AG04450 (cell line): ENCODE data around the gene TMEM200C. TPM values are rescaled to one million over a fixed set of nuclear protein-coding genes. Genes with fewer than 3 reads are reported as not detected.
A peak's percentile ranks its signal among the peaks of the same experiment; 100 is the strongest.

Experiments
- CTCF ChIA-PET: fragments of 300-600, 350-600 bp; formaldehyde crosslinking; extraction: SDS; loops from one replicate; lab custom pipeline; 2022; ENCODE audit warnings: antibody characterized with exemption, inconsistent platforms; lab: Charles Lee
- POLR2A ChIA-PET: fragments of 350-600 bp; formaldehyde crosslinking; extraction: SDS; loops from one replicate; lab custom pipeline; 2021; ENCODE audit warnings: antibody characterized with exemption, inconsistent platforms; lab: Yijun Ruan, JAX
- DNase-seq: peaks from one replicate; pipeline ENCODE4 v3.0.0-alpha.2; 2011; ENCODE audit warnings: low read depth, low spot score
- H3K27ac ChIP-seq: one replicate; pipeline ENCODE4 v1.5.1; 2012; ENCODE audit warnings: low read depth, low read length, control low read depth
- H3K27me3 ChIP-seq: one replicate; pipeline ENCODE4 v1.6.0; 2012; ENCODE audit warnings: low read length; ENCODE audit not compliant: control insufficient read depth, insufficient read depth
- H3K4me3 ChIP-seq: 2 replicates; pipeline ENCODE4 v1.5.1; 2011; ENCODE audit warnings: mild to moderate bottlenecking, low read depth, low read length, control low read depth
- H3K9me3 ChIP-seq: 2 replicates; pipeline ENCODE4 v1.5.1; 2012; ENCODE audit warnings: low read length; ENCODE audit not compliant: control insufficient read depth, insufficient read depth
- polyA plus RNA-seq: library from polyadenylated mRNA; depleted of rRNA; stranded (reverse); fragments of >200 nt; gene quantifications from 2 replicates; pipeline ENCODE4 v1.2.3, GENCODE V29; 2011
- TF ChIP-seq, protein P1 (sequence below): IDR thresholded peaks from 2 replicates; pipeline ENCODE4 v1.5.1; 2011; ENCODE audit warnings: low read depth, low read length, control low read depth, inconsistent platforms

Gene TMEM200C
- polyA plus RNA-seq, 1 experiment = 1.6 TPM

DNA sequence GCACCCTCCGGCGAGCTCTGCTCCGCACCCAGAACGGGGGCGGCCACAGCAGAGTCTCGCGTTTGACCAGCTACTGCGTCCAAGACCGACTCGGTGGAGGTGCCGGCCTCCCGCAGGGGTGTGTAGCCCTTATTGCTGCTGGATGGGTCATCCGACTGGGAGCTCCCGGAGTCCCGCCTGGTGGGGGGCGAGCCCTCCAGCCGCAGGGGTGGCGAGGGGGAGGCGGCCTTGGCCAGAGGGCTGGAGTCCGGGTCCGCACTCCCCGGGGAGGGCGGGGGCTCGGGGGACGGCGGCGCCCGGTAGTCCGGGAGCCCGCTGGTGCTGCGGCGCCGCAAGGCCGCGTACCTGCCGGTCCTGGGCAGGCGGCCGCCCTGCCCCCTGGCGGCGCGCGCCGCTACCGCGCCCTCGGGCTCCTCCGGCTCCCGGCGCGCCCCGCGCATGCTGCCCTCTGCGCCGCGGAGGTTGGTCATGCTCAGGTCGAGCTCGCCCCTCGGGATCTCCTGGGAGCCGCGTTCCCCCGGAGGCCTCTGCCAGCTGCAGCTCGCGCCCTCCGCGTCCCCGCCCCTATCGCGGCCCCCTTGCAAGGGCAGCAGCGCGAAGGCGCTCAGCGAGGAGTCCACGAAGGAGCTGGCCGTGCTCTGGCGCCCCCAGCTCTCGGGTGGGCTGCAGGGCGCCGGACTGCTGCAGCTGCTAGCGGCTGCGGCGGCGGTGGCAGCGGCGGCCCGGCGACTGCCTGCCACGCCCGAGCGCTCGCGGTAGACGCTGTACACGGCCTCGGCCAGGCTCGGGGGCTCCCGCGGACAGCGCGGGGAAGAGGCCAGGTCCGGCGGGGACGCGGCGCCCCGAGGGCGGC lies 4.8 kb downstream of the TMEM200C start:
- Histone ChIP-seq H3K27ac (no peak overlapping the region), H3K4me3 (peak overlapping the region; percentile 41; the same call in 1 of the 2 replicates), H3K27me3 (no peaks in the 10 kb centered on the region), H3K9me3 (peaks cover 4% of the 10 kb centered on the region; the same call in 1 of the 2 replicates)
- no peak for DNase-seq
- TF ChIP-seq, protein P1, sequence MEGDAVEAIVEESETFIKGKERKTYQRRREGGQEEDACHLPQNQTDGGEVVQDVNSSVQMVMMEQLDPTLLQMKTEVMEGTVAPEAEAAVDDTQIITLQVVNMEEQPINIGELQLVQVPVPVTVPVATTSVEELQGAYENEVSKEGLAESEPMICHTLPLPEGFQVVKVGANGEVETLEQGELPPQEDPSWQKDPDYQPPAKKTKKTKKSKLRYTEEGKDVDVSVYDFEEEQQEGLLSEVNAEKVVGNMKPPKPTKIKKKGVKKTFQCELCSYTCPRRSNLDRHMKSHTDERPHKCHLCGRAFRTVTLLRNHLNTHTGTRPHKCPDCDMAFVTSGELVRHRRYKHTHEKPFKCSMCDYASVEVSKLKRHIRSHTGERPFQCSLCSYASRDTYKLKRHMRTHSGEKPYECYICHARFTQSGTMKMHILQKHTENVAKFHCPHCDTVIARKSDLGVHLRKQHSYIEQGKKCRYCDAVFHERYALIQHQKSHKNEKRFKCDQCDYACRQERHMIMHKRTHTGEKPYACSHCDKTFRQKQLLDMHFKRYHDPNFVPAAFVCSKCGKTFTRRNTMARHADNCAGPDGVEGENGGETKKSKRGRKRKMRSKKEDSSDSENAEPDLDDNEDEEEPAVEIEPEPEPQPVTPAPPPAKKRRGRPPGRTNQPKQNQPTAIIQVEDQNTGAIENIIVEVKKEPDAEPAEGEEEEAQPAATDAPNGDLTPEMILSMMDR = peak; percentile 30; the same call in 1 of the 2 replicates
- ChIA-PET POLR2A (no interaction called here), CTCF (interaction anchor here (0.6 to 4.9 kb wide), 32 partner anchors 8 to 1026 kb away, joined by 3 to 52 read pairs (median 4); no protein-coding TSS in a partner anchor)

DNA sequence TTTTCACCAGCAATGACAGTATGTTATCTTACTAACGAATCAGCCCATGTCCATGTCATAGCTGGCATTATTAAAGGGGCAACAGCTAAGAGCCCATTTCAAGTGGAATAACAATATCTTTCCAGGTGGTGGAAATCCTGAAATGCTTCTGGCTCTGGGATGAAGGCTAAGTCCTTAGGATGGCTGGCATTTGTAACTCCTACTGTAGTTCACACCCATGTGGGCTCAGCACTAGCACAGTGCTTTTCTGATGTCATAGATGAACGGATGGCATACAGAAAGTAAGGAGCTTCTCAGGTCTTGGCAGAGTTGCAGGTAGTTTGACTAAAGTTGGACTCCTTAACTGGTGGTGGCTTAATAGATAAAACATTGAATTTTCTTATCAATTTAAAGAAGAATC lies 10.0 kb downstream of the TMEM200C start:
- POLR2A ChIA-PET = no interaction called here
- TF ChIP-seq, protein P1 = no peak
- H3K9me3 ChIP-seq = no peaks in the 10 kb centered on the region; the same call in 1 of the 2 replicates
- CTCF ChIA-PET = interaction anchor here (1.2 to 1.5 kb wide), 2 partner anchors 333 to 334 kb away, joined by 3 to 5 read pairs; no protein-coding TSS in a partner anchor
- no peak for DNase-seq
- H3K27me3 ChIP-seq = no peaks in the 10 kb centered on the region
- H3K4me3 ChIP-seq = no peak overlapping the region
- no peak overlapping the region for H3K27ac ChIP-seq

DNA sequence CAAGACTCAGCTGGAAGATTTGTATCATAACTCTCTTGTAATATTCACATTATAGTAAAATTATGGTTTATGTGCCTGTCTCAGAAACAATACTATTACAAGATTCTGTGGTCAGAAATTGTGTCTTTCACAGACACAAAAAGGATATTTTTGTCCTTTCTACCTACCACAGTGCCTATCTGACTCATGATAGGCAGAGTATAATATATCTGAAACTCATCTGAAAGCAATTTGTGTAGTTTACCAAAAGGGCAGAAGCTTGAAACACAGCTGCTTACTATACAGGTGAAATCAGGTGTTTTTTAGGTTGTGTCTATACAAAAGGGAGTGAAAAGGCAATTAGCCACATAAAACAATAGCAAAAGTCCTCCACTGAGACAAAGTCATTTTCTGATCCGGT lies 10.9 kb downstream of the TMEM200C start:
- Histone ChIP-seq H3K27ac (no peak overlapping the region), H3K9me3 (no peaks in the 10 kb centered on the region), H3K27me3 (no peaks in the 10 kb centered on the region), H3K4me3 (no peak overlapping the region)
- DNase-seq = no peak
- POLR2A ChIA-PET = no interaction called here
- TF ChIP-seq, protein P1 = no peak
- CTCF ChIA-PET = interaction anchor here (1.0 kb wide), 2 partner anchors 16 to 334 kb away, joined by 3 to 4 read pairs; no protein-coding TSS in a partner anchor

DNA sequence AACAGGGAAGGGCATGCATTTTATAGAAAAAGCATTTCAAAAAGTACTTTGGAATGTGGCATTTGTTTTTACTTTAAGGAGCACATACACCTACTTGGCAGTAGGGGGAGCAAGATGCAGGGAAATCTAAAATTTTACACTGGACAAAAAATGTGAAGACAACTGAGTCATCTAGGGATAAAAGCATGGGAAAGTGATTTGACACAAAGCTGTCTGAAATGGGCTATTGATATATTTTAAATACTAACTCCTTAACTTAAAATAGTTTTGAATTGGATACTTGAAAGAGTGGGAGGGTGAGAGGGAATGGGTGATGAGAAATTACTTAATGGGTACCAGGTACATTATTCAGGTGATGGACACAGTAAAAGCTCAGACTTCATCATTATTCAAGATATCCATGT lies 15.8 kb downstream of the TMEM200C start:
- peak; percentile 11 for DNase-seq
- Histone ChIP-seq H3K27ac (no peak overlapping the region), H3K9me3 (no peaks in the 10 kb centered on the region), H3K27me3 (no peaks in the 10 kb centered on the region), H3K4me3 (no peak overlapping the region)
- TF ChIP-seq, protein P1 = peak; percentile 84
- POLR2A ChIA-PET = no interaction called here
- CTCF ChIA-PET = interaction anchor here (0.6 to 8.4 kb wide), 25 partner anchors 10 to 1209 kb away, joined by 3 to 156 read pairs (median 3); no protein-coding TSS in a partner anchor

DNA sequence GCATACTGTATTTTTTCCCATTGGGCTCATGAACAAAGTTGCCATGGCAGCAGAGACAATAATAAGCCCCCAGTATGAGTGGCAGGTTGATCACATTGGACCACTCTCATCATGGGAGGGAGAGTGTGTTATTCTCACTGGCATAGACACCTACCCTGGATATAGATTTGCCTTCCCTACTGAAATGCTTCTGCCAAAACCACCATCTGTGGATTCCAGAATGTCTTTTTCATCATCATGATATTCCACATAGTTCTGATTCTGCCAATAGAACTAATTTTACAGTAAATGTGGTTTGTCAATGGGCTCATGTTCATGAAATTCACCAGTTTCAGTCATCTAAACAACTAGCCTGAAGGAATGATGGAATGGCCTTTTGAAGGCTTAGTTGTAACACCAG lies 18.4 kb downstream of the TMEM200C start:
- TF ChIP-seq, protein P1 = no peak
- Histone ChIP-seq H3K27ac (no peak overlapping the region), H3K9me3 (no peaks in the 10 kb centered on the region), H3K4me3 (no peak overlapping the region), H3K27me3 (peaks cover 6% of the 10 kb centered on the region)
- POLR2A ChIA-PET = no interaction called here
- no peak for DNase-seq
- CTCF ChIA-PET = interaction anchor here (2.0 to 8.4 kb wide), 2 partner anchors 9 to 342 kb away, joined by 8 to 156 read pairs; no protein-coding TSS in a partner anchor
